Ishikawa (cell line): ENCODE measurements around the gene TCF4.

Experiments used
- CEBPB ChIP-seq: IDR thresholded peaks from 2 replicates; pipeline ENCODE4 v1.6.1; 2012
- CREB1 ChIP-seq: IDR thresholded peaks from 2 replicates; pipeline ENCODE4 v1.6.1; 2012; ENCODE audit warnings: low read depth
- EGR1 ChIP-seq: IDR thresholded peaks from 2 replicates; pipeline ENCODE4 v1.6.1; 2012
- EP300 ChIP-seq: IDR thresholded peaks from 2 replicates; pipeline ENCODE4 v1.6.1; 2012; ENCODE audit warnings: borderline replicate concordance
- FOXM1 ChIP-seq: IDR thresholded peaks from 2 replicates; pipeline ENCODE4 v1.6.1; 2012; ENCODE audit warnings: low read depth, borderline replicate concordance
- NFIC ChIP-seq: IDR thresholded peaks from 2 replicates; pipeline ENCODE4 v1.6.1; 2012
- RAD21 ChIP-seq: IDR thresholded peaks from 2 replicates; pipeline ENCODE4 v1.6.1; 2012; ENCODE audit warnings: low read depth
- REST ChIP-seq: IDR thresholded peaks from 2 replicates; pipeline ENCODE4 v1.6.1; 2012; ENCODE audit warnings: low read depth, mild to moderate bottlenecking
- TAF1 ChIP-seq: IDR thresholded peaks from 2 replicates; pipeline ENCODE4 v1.6.1; 2012; ENCODE audit warnings: low read depth, mild to moderate bottlenecking
- TCF12 ChIP-seq: IDR thresholded peaks from 2 replicates; pipeline ENCODE4 v1.6.1; 2012; ENCODE audit warnings: low read depth
- TEAD4 ChIP-seq: IDR thresholded peaks from 2 replicates; pipeline ENCODE4 v1.6.1; 2012
- YY1 ChIP-seq: IDR thresholded peaks from 2 replicates; pipeline ENCODE4 v1.6.1; 2012; ENCODE audit warnings: low read depth
- ZBTB7A ChIP-seq: IDR thresholded peaks from 2 replicates; pipeline ENCODE4 v1.6.1; 2012; ENCODE audit warnings: low read depth
- TF ChIP-seq, protein P1 (sequence below): IDR thresholded peaks from 2 replicates; pipeline ENCODE4 v1.6.1; 2012
- TF ChIP-seq, protein P2 (sequence below): IDR thresholded peaks from 2 replicates; pipeline ENCODE4 v1.6.1; 2012

Gene TCF4

DNA sequence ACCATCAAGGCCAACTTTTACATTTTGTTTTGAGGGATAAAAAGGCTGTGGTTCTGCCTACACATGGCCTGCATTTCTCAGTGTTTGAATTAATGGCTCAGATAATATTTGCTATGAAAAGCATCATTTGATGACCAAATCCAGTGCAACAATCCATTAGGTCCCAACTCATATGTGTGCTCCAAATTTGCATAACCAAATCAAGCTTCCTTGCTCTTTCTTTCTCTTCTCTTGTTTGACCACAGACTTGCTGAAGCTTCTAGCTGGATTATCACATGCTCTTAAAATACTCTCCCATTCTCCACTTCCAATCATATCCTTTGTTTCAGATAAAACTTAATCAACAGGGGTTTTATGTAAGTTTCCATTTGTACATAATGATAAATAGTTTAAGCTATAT is 147.0 kb downstream of the TCF4 start:
- TF ChIP-seq RAD21 (no peak), ZBTB7A (no peak), EGR1 (no peak), FOXM1 (no peak)

DNA sequence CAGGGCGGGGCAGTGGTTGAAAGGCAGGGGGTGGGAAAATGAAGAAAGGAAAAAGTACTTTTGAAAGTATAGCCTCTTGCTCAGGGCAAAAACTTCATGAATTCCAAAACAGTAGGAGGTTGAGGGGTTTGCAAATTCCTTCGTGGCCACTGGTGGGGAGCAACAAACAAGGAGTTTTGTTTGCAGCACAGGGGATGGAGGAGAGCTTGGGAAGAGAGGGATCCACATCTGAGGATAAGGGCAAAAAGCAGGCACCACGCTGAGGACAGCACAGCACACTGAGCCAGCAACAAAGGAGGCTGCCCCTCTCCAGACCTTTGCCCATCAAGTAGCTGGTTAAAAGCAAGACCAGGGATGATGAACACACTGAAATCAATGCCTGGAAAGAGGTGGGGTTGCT is 148.9 kb downstream of the TCF4 start:
- TF ChIP-seq TEAD4, result no peak
- TF ChIP-seq YY1, result no peak
- no peak for TF ChIP-seq EP300
- no peak for TF ChIP-seq EGR1

DNA sequence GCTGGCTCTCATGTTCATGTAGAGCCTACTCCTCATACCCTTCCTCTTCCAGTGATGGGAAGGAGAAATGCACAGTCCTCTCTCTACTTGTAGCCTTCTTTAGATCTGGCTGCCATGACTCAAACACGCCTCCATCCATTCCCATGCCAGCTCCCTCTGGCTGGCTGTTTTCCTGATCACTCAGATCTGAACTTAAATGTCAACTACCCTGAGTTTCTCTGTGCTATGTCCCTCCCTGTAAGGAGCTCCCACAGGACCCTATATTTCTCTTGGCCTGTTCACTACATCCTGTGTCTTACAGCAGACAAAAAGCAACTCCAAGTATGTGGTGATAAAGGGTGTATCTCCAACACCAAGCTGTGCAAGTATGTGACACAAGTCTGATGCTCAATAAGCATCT is 152.4 kb downstream of the TCF4 start:
- TF ChIP-seq TCF12 (no peak), EP300 (no peak), CREB1 (no peak), RAD21 (no peak), REST (no peak), FOXM1 (no peak), CEBPB (no peak), TAF1 (no peak), TEAD4 (no peak), ZBTB7A (no peak), EGR1 (no peak), NFIC (no peak), YY1 (no peak)
- TF ChIP-seq, protein P1, sequence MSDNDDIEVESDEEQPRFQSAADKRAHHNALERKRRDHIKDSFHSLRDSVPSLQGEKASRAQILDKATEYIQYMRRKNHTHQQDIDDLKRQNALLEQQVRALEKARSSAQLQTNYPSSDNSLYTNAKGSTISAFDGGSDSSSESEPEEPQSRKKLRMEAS, result no peak
- TF ChIP-seq, protein P2, sequence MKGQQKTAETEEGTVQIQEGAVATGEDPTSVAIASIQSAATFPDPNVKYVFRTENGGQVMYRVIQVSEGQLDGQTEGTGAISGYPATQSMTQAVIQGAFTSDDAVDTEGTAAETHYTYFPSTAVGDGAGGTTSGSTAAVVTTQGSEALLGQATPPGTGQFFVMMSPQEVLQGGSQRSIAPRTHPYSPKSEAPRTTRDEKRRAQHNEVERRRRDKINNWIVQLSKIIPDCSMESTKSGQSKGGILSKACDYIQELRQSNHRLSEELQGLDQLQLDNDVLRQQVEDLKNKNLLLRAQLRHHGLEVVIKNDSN, result no peak

DNA sequence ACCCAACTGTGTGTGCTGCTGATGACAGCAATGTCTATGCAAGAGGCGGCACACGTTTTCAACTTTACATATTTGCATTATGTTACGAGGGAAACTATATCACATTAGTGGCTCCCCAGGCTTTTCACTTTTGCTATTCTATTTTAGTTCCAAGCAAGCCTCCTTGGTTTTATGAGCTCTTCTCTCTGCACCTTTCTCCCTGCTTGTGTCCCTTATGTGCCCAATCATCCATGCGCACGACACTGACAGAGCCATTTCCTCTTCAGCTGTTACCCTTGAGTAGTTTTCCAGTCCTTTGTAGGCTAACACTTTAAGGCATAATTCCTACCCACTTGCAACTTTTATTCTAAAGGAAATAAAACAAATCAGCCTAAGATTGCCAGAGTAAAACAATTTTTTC is 154.3 kb downstream of the TCF4 start:
- TF ChIP-seq EP300 (no peak), EGR1 (no peak), CEBPB (no peak), RAD21 (no peak), REST (no peak), TAF1 (no peak), YY1 (no peak), TCF12 (no peak), ZBTB7A (no peak), FOXM1 (no peak), TEAD4 (no peak), CREB1 (no peak), NFIC (no peak)
- TF ChIP-seq, protein P1, result no peak
- TF ChIP-seq, protein P2, result no peak

DNA sequence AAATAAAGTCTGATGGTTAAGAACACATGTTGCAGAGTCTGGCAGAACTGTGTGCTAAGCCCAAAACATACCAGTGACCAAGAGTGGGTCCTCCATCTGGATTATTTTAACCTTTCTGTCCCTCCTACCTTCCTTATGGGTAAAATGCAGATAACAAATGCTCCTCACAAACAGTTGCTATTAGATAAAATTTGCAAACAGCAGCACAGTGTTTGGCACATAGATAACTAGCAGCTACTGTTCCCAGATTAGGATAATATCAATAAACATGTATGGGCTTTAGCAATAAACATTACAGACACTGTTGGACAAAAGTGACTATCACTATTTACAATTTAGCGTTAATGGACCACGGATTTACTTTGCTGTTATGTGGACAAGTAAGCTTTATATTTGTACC is 154.9 kb downstream of the TCF4 start:
- TF ChIP-seq, protein P1, result no peak
- TF ChIP-seq FOXM1 (no peak), YY1 (no peak)

- TF ChIP-seq TEAD4, result no peak
- no peak for TF ChIP-seq ZBTB7A
- TF ChIP-seq TAF1, result no peak
- TF ChIP-seq YY1, result no peak
- no peak for TF ChIP-seq TCF12
- TF ChIP-seq NFIC, result no peak
- no peak for TF ChIP-seq CREB1
- TF ChIP-seq, protein P2, result no peak
- TF ChIP-seq FOXM1, result no peak
- no peak for TF ChIP-seq EP300
- no peak for TF ChIP-seq CEBPB
- TF ChIP-seq, protein P1, result no peak
- TF ChIP-seq RAD21, result no peak
- no peak for TF ChIP-seq REST
- no peak for TF ChIP-seq EGR1
These were observed 155.5 kb downstream of the TCF4 start for GRCh38 chr18:55432307-55433040.
